ENCODE results near the gene NOB1. TPM values are rescaled to one million over a fixed set of nuclear protein-coding genes. Genes with fewer than 3 reads are reported as not detected.
A peak's percentile ranks its signal among the peaks of the same experiment; 100 is the strongest.

Gene NOB1
- polyA plus RNA-seq, 2 of the 4 experiments (the other 2 are of a cell fraction): 123 to 134 TPM

DNA sequence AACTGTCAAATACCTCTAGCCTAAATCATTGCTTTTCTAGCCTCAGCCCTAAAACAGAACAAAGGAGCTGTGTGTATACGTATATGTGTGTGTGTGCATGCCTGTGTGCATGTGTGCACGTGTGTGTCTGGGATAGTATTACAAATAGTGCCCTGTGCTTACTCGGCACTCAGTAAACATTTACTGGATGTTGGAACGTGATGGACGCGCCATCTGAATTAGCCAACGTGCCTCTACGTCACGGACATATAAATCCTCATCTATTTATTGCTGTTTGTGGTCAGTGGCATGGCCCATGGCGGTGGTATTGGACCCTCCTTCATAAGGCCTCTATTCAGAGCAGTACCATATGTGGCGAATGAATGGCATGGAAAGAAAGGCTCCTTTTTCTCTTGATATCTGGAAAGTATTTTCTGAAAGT is 44.9 kb upstream of the NOB1 start:
- Histone ChIP-seq H3K27ac (no peak overlapping the region), H3K4me1 (no peaks in the 10 kb centered on the region), H3K4me3 (no peak overlapping the region), H3K9me3 (no peaks in the 10 kb centered on the region), H3K4me2 (no peak overlapping the region)
- ATAC-seq (no peak), DNase-seq (ENCODE audit: low read depth in 1 of 2, low spot score in 1 of 2) (no peak), FAIRE-seq (no peak)
- no peak for TF ChIP-seq NFE2L2 (conservative IDR thresholded peaks at IDR 0.05; ENCODE audit: low read length)
- no peak for TF ChIP-seq CHD2 (IDR thresholded peaks at IDR 0.05; ENCODE audit: low read length, partially characterized antibody)
- TF ChIP-seq CBX2 (IDR thresholded peaks at IDR 0.05; ENCODE audit: borderline replicate concordance, low read depth): no peak
- no peak for TF ChIP-seq HOXA7 (CRISPR knock-in tag; IDR thresholded peaks at IDR 0.05)
- TF ChIP-seq, protein P1, sequence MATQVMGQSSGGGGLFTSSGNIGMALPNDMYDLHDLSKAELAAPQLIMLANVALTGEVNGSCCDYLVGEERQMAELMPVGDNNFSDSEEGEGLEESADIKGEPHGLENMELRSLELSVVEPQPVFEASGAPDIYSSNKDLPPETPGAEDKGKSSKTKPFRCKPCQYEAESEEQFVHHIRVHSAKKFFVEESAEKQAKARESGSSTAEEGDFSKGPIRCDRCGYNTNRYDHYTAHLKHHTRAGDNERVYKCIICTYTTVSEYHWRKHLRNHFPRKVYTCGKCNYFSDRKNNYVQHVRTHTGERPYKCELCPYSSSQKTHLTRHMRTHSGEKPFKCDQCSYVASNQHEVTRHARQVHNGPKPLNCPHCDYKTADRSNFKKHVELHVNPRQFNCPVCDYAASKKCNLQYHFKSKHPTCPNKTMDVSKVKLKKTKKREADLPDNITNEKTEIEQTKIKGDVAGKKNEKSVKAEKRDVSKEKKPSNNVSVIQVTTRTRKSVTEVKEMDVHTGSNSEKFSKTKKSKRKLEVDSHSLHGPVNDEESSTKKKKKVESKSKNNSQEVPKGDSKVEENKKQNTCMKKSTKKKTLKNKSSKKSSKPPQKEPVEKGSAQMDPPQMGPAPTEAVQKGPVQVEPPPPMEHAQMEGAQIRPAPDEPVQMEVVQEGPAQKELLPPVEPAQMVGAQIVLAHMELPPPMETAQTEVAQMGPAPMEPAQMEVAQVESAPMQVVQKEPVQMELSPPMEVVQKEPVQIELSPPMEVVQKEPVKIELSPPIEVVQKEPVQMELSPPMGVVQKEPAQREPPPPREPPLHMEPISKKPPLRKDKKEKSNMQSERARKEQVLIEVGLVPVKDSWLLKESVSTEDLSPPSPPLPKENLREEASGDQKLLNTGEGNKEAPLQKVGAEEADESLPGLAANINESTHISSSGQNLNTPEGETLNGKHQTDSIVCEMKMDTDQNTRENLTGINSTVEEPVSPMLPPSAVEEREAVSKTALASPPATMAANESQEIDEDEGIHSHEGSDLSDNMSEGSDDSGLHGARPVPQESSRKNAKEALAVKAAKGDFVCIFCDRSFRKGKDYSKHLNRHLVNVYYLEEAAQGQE (IDR thresholded peaks at IDR 0.05): no peak
- TF ChIP-seq ZNF302 (CRISPR knock-in tag; IDR thresholded peaks at IDR 0.05): no peak
- TF ChIP-seq RAD21 (conservative IDR thresholded peaks at IDR 0.05 in 1 of 2, IDR thresholded peaks at IDR 0.05 in 1 of 2): no peak
- TF ChIP-seq MAX (IDR thresholded peaks at IDR 0.05): no peak
- TF ChIP-seq POLR2A (IDR thresholded peaks at IDR 0.05; ENCODE audit: low read length): no peak
- TF ChIP-seq, protein P2, sequence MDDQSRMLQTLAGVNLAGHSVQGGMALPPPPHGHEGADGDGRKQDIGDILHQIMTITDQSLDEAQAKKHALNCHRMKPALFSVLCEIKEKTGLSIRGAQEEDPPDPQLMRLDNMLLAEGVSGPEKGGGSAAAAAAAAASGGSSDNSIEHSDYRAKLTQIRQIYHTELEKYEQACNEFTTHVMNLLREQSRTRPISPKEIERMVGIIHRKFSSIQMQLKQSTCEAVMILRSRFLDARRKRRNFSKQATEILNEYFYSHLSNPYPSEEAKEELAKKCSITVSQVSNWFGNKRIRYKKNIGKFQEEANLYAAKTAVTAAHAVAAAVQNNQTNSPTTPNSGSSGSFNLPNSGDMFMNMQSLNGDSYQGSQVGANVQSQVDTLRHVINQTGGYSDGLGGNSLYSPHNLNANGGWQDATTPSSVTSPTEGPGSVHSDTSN (IDR thresholded peaks at IDR 0.05): no peak
- TF ChIP-seq POLR2AphosphoS2 (conservative IDR thresholded peaks at IDR 0.05; ENCODE audit: low read length): no peak
- TF ChIP-seq MAZ (IDR thresholded peaks at IDR 0.05; ENCODE audit: borderline replicate concordance, low read depth, low read length): no peak
- TF ChIP-seq JUNB (IDR thresholded peaks at IDR 0.05): no peak
- TF ChIP-seq, protein P3, sequence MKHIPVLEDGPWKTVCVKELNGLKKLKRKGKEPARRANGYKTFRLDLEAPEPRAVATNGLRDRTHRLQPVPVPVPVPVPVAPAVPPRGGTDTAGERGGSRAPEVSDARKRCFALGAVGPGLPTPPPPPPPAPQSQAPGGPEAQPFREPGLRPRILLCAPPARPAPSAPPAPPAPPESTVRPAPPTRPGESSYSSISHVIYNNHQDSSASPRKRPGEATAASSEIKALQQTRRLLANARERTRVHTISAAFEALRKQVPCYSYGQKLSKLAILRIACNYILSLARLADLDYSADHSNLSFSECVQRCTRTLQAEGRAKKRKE (CRISPR knock-in tag; IDR thresholded peaks at IDR 0.05; ENCODE audit: low read depth): no peak
- no peak for TF ChIP-seq SMC3 (IDR thresholded peaks at IDR 0.05)
- TF ChIP-seq, protein P4, sequence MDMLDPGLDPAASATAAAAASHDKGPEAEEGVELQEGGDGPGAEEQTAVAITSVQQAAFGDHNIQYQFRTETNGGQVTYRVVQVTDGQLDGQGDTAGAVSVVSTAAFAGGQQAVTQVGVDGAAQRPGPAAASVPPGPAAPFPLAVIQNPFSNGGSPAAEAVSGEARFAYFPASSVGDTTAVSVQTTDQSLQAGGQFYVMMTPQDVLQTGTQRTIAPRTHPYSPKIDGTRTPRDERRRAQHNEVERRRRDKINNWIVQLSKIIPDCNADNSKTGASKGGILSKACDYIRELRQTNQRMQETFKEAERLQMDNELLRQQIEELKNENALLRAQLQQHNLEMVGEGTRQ (IDR thresholded peaks at IDR 0.05): no peak
- no peak for TF ChIP-seq TFCP2L1 (CRISPR knock-in tag; IDR thresholded peaks at IDR 0.05)
- POLR2A ChIA-PET: no interaction called here
- CTCF ChIA-PET: interaction anchor here (1.4 to 9.7 kb wide), 2 partner anchors 61 to 134 kb away, joined by 3 to 288 read pairs; no protein-coding TSS in a partner anchor
- WGBS (ENCODE audit: missing lambda C conversion rate): 86% methylated on average over 11 of the region's 11 CpGs

DNA sequence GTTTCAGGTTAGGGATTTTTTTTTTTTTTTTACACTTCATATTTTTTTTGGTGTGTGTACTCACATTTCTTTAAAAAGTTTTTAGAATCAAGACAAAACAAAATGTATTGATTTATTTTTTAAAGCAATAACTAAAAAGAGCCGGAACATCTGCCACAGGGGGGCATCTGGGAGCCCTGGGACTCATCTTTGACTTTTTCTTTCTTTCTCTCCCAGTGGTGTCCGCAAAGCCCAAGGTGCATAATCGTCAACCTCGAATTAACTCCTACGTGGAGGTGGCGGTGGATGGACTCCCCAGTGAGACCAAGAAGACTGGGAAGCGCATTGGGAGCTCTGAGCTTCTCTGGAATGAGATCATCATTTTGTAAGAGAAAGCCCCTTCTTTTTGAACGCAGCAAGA is 43.7 kb upstream of the NOB1 start:
- ChIA-PET POLR2A (no interaction called here), CTCF (interaction anchor here (0.6 to 9.7 kb wide), 4 partner anchors 10 to 135 kb away, joined by 3 to 288 read pairs (median 4); no protein-coding TSS in a partner anchor)
- DNase-seq (ENCODE audit: low read depth in 1 of 2, low spot score in 1 of 2) (no peak), ATAC-seq (no peak), FAIRE-seq (no peak)
- TF ChIP-seq RAD21 (conservative IDR thresholded peaks at IDR 0.05 in 1 of 2, IDR thresholded peaks at IDR 0.05 in 1 of 2) (peak; percentile 36 to 42; a peak in 3 of 5 replicates), CTCF (IDR thresholded peaks at IDR 0.05) (peak; percentile 36), SMC3 (IDR thresholded peaks at IDR 0.05) (peak; percentile 60)
- TF ChIP-seq, protein P5, sequence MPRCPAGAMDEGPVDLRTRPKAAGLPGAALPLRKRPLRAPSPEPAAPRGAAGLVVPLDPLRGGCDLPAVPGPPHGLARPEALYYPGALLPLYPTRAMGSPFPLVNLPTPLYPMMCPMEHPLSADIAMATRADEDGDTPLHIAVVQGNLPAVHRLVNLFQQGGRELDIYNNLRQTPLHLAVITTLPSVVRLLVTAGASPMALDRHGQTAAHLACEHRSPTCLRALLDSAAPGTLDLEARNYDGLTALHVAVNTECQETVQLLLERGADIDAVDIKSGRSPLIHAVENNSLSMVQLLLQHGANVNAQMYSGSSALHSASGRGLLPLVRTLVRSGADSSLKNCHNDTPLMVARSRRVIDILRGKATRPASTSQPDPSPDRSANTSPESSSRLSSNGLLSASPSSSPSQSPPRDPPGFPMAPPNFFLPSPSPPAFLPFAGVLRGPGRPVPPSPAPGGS (IDR thresholded peaks at IDR 0.05): no peak
- H3K27ac ChIP-seq: no peak overlapping the region
- no peaks in the 10 kb centered on the region for H3K9me3 ChIP-seq
- H3K4me2 ChIP-seq: no peak overlapping the region
- WGBS (ENCODE audit: missing lambda C conversion rate): 80% methylated on average over 8 of the region's 8 CpGs
- H3K4me3 ChIP-seq: no peak overlapping the region
- H3K4me1 ChIP-seq: no peaks in the 10 kb centered on the region
